ENCODE results near the gene RAB39A. TPM values are rescaled to one million over a fixed set of nuclear protein-coding genes. Genes with fewer than 3 reads are reported as not detected.

Gene RAB39A
- total and polyA plus RNA-seq, 2 experiments from 2014 or later: 0.43 TPM; not detected in 1

DNA sequence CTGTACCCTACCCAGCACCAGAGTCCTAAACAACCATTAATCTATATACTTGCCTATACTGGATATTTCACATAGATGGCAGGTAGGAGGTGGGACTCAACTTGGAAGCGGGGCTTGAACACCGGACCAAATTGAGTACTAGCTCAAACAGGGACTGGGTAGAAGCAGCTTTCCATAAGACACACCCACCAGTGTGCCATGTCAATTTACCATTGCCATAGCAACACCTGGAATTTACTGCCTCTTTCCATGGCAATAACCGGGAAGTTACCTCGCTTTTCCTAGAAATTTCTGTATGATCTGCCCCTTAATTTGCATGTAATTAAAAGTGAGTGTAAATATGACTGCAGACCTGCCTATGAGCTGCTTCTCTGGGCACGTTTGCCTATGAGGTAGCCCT is 41.8 kb downstream of the RAB39A start:
- Histone ChIP-seq H3K27ac (no peak overlapping the region), H3K9me3 (ENCODE audit: low read depth) (no peaks in the 10 kb centered on the region), H3K27me3 (no peaks in the 10 kb centered on the region), H3K79me2 (no peaks in the 10 kb centered on the region), H4K20me1 (ENCODE audit: insufficient read depth, poor library complexity, severe bottlenecking) (no peaks in the 10 kb centered on the region), H3K4me2 (no peak overlapping the region), H3K36me3 (replicated peaks; ENCODE audit: insufficient read depth, low read depth) (no peaks in the 10 kb centered on the region), H2AFZ (no peak overlapping the region), H3K4me1 (ENCODE audit: insufficient read depth) (no peaks in the 10 kb centered on the region), H3K9me2 (replicated peaks; ENCODE audit: insufficient read depth) (no peaks in the 10 kb centered on the region), H3K4me3 (no peak overlapping the region)
- no peak for TF ChIP-seq EZH2phosphoT487 (IDR thresholded peaks at IDR 0.05; ENCODE audit: low read depth, severe bottlenecking, unreplicated experiment)
- TF ChIP-seq EZH2 (IDR thresholded peaks at IDR 0.05; ENCODE audit: borderline replicate concordance): no peak
- TF ChIP-seq, protein P1, sequence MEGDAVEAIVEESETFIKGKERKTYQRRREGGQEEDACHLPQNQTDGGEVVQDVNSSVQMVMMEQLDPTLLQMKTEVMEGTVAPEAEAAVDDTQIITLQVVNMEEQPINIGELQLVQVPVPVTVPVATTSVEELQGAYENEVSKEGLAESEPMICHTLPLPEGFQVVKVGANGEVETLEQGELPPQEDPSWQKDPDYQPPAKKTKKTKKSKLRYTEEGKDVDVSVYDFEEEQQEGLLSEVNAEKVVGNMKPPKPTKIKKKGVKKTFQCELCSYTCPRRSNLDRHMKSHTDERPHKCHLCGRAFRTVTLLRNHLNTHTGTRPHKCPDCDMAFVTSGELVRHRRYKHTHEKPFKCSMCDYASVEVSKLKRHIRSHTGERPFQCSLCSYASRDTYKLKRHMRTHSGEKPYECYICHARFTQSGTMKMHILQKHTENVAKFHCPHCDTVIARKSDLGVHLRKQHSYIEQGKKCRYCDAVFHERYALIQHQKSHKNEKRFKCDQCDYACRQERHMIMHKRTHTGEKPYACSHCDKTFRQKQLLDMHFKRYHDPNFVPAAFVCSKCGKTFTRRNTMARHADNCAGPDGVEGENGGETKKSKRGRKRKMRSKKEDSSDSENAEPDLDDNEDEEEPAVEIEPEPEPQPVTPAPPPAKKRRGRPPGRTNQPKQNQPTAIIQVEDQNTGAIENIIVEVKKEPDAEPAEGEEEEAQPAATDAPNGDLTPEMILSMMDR (IDR thresholded peaks at IDR 0.05; ENCODE audit: poor library complexity): no peak
- WGBS (ENCODE audit: low lambda C conversion rate, missing lambda C conversion rate): 86% methylated on average over 5 of the region's 5 CpGs
- no peak for DNase-seq (ENCODE audit: low spot score)

DNA sequence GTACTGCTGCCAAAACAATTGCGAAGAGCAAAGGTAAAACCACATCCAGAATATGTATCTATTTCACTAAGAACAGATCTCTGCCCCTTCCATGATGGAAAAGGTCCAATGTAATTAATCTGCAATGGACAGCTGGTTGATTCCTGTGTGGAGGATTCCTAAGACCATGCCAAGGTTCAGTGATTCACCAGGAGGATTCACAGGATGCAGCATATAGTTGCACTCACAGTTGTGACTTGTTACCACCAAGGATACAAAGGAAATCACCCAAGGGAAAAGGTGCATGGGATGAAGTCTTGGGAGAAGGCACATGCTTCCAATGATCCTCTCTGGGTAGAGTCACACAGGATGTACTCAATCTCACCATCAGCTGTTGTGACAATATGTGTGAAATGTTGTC is 45.4 kb downstream of the RAB39A start:
- no peaks in the 10 kb centered on the region for H3K79me2 ChIP-seq
- H3K36me3 ChIP-seq (replicated peaks; ENCODE audit: insufficient read depth, low read depth): no peaks in the 10 kb centered on the region
- DNase-seq (ENCODE audit: low spot score): no peak
- H3K9me2 ChIP-seq (replicated peaks; ENCODE audit: insufficient read depth): no peaks in the 10 kb centered on the region
- 91% methylated on average over 1 of the region's 1 CpG for WGBS (ENCODE audit: low lambda C conversion rate, missing lambda C conversion rate)
- H3K9me3 ChIP-seq (ENCODE audit: low read depth): no peaks in the 10 kb centered on the region
- no peaks in the 10 kb centered on the region for H3K4me1 ChIP-seq (ENCODE audit: insufficient read depth)
- no peak overlapping the region for H2AFZ ChIP-seq
- TF ChIP-seq EZH2 (IDR thresholded peaks at IDR 0.05; ENCODE audit: borderline replicate concordance): no peak
- no peak for TF ChIP-seq EZH2phosphoT487 (IDR thresholded peaks at IDR 0.05; ENCODE audit: low read depth, severe bottlenecking, unreplicated experiment)
- TF ChIP-seq, protein P1 (IDR thresholded peaks at IDR 0.05; ENCODE audit: poor library complexity): no peak
- H3K27ac ChIP-seq: no peak overlapping the region
- no peaks in the 10 kb centered on the region for H4K20me1 ChIP-seq (ENCODE audit: insufficient read depth, poor library complexity, severe bottlenecking)
- no peaks in the 10 kb centered on the region for H3K27me3 ChIP-seq
- no peak overlapping the region for H3K4me3 ChIP-seq
- H3K4me2 ChIP-seq: no peak overlapping the region

DNA sequence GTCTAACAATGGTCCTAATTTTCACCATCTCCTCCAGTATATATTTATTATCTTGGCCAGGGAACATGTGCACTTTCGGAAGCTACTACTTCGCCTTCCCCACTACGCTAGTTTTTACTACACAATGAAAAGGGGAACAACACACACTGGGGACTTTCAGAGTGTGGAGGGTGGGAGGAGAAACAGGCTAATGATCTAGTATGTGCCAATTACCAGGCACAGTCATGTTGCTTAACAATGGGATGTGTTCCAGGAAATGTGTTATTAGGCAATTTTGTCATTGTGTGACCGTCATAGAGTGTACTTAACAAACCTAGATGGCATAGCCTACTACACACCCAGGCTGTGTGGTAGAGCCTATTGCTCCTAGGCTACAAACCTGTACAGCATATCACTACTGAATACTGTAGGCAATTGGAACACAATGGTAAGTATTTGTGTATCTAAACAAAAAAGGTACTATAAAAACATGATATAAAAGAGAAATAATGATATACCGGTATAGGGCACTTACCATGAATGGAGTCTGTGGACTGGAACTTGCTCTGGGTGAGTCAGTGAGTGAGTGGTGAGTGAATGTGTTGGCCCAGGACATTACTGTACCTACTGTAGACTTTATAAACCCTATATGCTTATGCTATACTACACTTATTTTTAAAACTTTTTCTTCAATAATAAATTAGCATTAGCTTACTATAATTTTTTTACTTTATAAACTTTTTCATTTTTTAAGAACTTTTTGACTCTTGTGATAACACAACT is 60.3 kb downstream of the RAB39A start:
- DNase-seq (ENCODE audit: low spot score): no peak
- TF ChIP-seq EZH2phosphoT487 (IDR thresholded peaks at IDR 0.05; ENCODE audit: low read depth, severe bottlenecking, unreplicated experiment) (no peak), EZH2 (IDR thresholded peaks at IDR 0.05; ENCODE audit: borderline replicate concordance) (no peak)
- TF ChIP-seq, protein P1 (IDR thresholded peaks at IDR 0.05; ENCODE audit: poor library complexity): no peak
- Histone ChIP-seq H2AFZ (no peak overlapping the region), H3K9me3 (ENCODE audit: low read depth) (no peaks in the 10 kb centered on the region), H3K79me2 (no peaks in the 10 kb centered on the region), H3K4me3 (no peak overlapping the region), H3K27me3 (no peaks in the 10 kb centered on the region), H3K4me2 (no peak overlapping the region), H4K20me1 (ENCODE audit: insufficient read depth, poor library complexity, severe bottlenecking) (no peaks in the 10 kb centered on the region), H3K9me2 (replicated peaks; ENCODE audit: insufficient read depth) (no peaks in the 10 kb centered on the region), H3K36me3 (replicated peaks; ENCODE audit: insufficient read depth, low read depth) (no peaks in the 10 kb centered on the region), H3K27ac (no peak overlapping the region), H3K4me1 (ENCODE audit: insufficient read depth) (no peaks in the 10 kb centered on the region)
- WGBS (ENCODE audit: low lambda C conversion rate, missing lambda C conversion rate): 91% methylated on average over 5 of the region's 5 CpGs

Data from hepatocyte (in vitro differentiated cells).